ENCODE data around the gene ERVFRD-1.
A peak's percentile ranks its signal among the peaks of the same experiment; 100 is the strongest.

GRCh38 chr6:11144393-11144851, 32.9 kb upstream of the ERVFRD-1 start:
- TF ChIP-seq REST (tag by site-specific recombination; IDR thresholded peaks at IDR 0.05) = no peak
- peak; percentile 67; the same call in 1 of the 2 replicates for TF ChIP-seq CTCF (tag by site-specific recombination; IDR thresholded peaks at IDR 0.05)
- TF ChIP-seq ZNF24 (tag by site-specific recombination; IDR thresholded peaks at IDR 0.05) = no peak
- TF ChIP-seq ZNF660 (tag by site-specific recombination; IDR thresholded peaks at IDR 0.05) = no peak
- TF ChIP-seq ZNF639 (tag by site-specific recombination; IDR thresholded peaks at IDR 0.05) = no peak
- no peak for TF ChIP-seq ZNF555 (tag by site-specific recombination; conservative IDR thresholded peaks at IDR 0.05)
- TF ChIP-seq ZNF843 (tag by site-specific recombination; IDR thresholded peaks at IDR 0.05) = no peak
- TF ChIP-seq HOXA7 (CRISPR knock-in tag; IDR thresholded peaks at IDR 0.05; ENCODE audit: borderline replicate concordance) = no peak
